Tongue (tissue), 3 donors: ENCODE data around the gene PKN1. TPM values are rescaled to one million over a fixed set of nuclear protein-coding genes. Genes with fewer than 3 reads are reported as not detected.

Experiments
- DNase-seq: peaks from one replicate; pipeline ENCODE4 v3.0.0-alpha.2; 2015
- small RNA-seq: library from RNA; depleted of rRNA; stranded (forward); fragments of <200 nt; gene quantifications from one replicate; pipeline ENCODE3, GENCODE V24; 2014; ENCODE audit warnings: low replicate concordance
- total RNA-seq: library from RNA; depleted of rRNA; stranded (reverse); fragments of >200 nt; gene quantifications from one replicate; pipeline ENCODE4 v1.2.3, GENCODE V29; 2014

PKN1 gene
- total RNA-seq, 1 donor from 2014 or later: 83.0 TPM

GRCh38 chr19:14515501-14516047, 82.5 kb downstream of the PKN1 start:
- no peak for DNase-seq

- DNase-seq: no peak
Measured at GRCh38 chr19:14516048-14516534, 83.0 kb downstream of the PKN1 start.

- no peak for DNase-seq
Measured at GRCh38 chr19:14516746-14517438, 83.8 kb downstream of the PKN1 start.

DNA sequence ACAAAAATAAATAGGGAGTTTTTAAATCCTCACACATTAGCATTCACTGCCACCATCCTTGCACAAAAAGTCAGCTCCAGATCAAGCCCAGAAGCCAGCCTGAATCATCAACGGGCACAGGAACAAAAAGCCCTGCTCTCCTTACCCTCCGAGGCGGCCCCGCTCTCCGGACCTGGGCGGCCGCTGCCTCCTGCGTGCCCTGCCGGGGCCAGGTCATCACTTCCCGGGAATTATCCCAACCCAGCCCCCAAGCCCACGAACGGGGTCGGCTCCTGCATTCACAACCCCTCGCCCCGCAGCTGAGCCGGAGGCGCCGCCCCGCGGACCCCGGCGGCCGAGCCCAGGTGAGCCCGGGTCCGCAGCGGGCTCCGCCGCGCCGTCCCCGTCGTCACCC, 84.3 kb downstream of the PKN1 start:
- DNase-seq: no peak

- DNase-seq: peak; percentile 87
Measured at GRCh38 chr19:14517840-14518505, 84.9 kb downstream of the PKN1 start, which contains the start of gene DNAJB1. TSS of gene DNAJB1 (minus strand) at chr19:14518397. CDS start at chr19:14518349, 48 bp downstream.

DNA sequence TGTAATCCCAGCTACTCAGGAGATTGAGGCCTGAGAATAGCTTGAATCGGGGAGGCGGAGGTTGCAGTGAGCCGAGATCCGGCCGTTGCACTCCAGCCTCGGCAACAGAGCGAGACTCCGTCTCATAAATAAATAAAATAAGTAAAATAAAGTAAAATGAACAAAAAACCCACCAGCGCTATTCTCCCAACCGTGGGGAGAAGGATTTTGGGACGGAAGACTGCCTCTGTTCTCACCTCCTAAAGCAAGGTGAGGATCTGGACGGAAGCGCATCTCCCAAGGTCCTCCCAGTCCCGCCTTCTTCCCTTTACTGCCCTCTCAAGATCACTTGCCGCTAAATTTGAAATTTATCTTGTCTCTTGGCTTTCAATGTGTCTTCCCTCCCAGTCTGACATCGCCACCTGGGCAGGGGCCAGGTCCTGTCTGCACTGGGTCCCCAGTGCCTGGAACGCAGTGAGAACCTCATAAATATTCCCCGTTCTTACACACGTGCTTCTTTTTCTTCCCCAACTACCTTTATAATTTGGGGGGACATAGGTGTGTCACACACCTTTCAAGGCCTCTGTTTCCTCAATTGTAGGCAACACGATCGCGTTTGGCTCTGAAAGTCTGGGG, 86.2 kb downstream of the PKN1 start:
- no peak for DNase-seq

GRCh38 chr19:14519860-14520407, 86.8 kb downstream of the PKN1 start:
- DNase-seq: no peak

DNA sequence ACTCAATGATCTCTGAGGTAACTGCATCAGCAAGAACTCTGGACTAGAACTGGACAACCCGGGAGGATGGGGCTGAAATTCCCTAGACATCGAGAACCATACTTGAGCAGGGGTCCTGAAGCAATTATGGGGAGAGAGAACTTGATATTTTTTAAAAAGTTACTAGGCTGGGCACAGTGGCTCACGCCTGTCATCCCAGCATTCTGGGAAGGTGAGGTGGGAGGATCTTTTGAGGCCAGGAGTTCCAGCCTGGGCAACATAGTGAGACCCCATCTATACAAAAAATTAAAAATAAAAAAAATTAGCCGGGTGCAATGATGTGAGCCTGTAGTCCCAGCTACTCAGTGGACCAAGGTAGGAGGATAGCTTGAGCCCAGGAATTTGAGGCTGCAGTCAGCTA, 87.4 kb downstream of the PKN1 start:
- DNase-seq: no peak

Small RNA genes lying within 50 kb of the gene (small RNA-seq; reads per million reads assigned to genes)
- not detected for gene SNRPGP15

Other genes starting within 250 kb of the PKN1 start
- 18.2 TPM for gene ADGRL1, start 227.1 kb upstream of the PKN1 start, total RNA-seq
- gene ADGRE5, start 51.9 kb upstream of the PKN1 start, total RNA-seq: 32.5 TPM
- gene DDX39A, start 14.0 kb upstream of the PKN1 start, total RNA-seq: 48.2 TPM
- not detected for gene PTGER1, start 42.0 kb downstream of the PKN1 start, total RNA-seq
- gene GIPC1, start 62.8 kb downstream of the PKN1 start, total RNA-seq: 98.8 TPM
- 79.8 TPM for gene DNAJB1, start 85.1 kb downstream of the PKN1 start, total RNA-seq
- 74.2 TPM for gene TECR, start 96.3 kb downstream of the PKN1 start, total RNA-seq
- 280 TPM for gene NDUFB7, start 138.8 kb downstream of the PKN1 start, total RNA-seq
- 1.0 TPM for gene CLEC17A, start 149.8 kb downstream of the PKN1 start, total RNA-seq
- not detected for gene ADGRE3, start 241.5 kb downstream of the PKN1 start, total RNA-seq